GM18951 (cell line): ENCODE measurements around the gene NOSIP.

Experiments
- POLR2A ChIP-seq: IDR thresholded peaks from 4 replicates; pipeline ENCODE4 v1.6.1; 2011; ENCODE audit warnings: mild to moderate bottlenecking; ENCODE audit not compliant: insufficient read length, insufficient read depth; ENCODE audit errors: extremely low read depth
- in situ Hi-C: fragments of 300-500 bp; cut with MboI; formaldehyde crosslinking; loops from one replicate; pipeline ENCODE4 v1.12.0; 2022; ENCODE audit warnings: low sequenced_read_pairs, mixed read lengths, inconsistent platforms; ENCODE audit not compliant: unreplicated experiment

NOSIP gene

GRCh38 chr19:49558591-49558990 is 21.8 kb downstream of the NOSIP start:
- TF ChIP-seq POLR2A = no peak
- in situ Hi-C loops = no loop called here

DNA sequence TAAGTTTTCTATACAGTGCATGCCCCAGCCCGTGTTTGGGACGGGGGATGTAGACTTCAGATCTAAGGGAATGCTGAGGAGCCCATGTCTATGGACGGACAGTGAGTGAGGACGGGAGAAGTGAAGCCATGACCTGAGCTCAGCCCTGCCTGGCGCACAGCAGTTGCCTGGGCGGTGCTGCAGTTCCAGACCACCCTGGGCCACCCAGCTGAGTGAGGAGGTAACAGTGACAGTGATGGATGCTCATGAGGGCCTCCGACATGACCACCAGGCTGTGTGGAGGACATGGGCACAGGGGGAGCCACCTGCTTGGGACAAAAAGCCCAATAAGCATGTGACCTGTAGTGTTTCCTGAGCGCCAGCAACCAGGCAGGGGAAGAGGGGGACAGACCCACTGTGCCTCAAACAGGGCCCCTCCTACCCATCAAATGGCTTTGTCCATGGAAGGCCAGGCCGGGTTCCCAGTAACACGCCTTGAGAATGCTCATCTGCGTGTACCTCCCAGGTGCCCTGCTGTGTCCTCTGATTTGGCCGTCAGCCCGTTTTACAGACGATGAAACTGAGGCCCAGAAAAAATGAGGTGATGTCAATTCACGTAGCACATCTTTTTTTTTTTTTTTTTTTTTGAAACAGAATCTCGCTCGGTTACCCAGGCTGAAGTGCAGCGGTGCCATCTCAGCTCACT is 22.6 kb downstream of the NOSIP start:
- in situ Hi-C loops = no loop called here
- TF ChIP-seq POLR2A = no peak

DNA sequence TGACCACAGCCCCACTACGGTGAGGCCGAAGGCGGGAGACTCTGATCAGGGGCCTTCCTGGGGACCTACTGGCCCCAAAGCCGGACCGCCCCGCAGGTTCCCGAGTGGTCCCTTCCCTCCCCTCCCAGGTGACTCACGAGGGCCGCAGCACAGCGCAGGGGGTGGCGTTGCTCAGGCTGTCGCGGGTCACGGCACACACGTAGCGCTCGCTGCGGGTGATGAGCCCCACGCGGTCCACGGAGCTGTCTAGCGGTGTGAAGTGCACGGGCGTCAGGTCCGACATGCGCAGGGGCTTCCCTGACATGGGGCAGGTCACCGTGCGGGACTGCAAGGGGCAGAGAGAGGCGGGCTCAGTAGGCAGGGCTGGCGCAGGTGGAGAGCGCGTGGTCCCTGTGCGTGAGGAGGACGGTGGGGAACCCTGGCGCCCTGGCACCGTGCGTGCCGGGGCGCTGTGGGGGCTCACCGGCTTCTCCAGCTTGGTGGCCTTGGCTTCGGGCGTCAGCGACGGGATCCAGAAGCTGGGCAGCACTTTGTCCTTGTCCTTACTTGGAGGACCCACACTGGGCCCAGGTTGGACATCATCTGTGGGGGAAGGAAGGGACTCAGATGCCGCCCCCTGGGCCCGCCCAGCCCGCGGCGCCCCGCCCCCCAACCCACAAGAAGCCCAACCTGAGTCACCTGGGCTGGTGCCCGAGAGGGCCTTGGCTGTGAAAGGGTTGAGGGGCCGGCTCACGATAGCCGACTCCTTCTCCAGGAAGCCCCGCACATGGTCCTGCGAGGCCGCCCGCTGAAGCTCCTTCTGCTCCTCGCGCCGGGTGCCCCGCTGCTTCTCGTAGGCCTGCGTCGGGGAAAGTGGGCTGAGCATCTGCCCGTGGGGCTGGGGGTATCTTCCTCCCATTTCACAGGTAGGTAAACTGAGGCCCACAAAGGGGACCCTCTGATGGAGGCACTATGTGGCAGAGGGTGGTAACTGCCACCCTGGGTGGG is 23.7 kb downstream of the NOSIP start:
- in situ Hi-C loops = no loop called here
- TF ChIP-seq POLR2A = no peak

DNA sequence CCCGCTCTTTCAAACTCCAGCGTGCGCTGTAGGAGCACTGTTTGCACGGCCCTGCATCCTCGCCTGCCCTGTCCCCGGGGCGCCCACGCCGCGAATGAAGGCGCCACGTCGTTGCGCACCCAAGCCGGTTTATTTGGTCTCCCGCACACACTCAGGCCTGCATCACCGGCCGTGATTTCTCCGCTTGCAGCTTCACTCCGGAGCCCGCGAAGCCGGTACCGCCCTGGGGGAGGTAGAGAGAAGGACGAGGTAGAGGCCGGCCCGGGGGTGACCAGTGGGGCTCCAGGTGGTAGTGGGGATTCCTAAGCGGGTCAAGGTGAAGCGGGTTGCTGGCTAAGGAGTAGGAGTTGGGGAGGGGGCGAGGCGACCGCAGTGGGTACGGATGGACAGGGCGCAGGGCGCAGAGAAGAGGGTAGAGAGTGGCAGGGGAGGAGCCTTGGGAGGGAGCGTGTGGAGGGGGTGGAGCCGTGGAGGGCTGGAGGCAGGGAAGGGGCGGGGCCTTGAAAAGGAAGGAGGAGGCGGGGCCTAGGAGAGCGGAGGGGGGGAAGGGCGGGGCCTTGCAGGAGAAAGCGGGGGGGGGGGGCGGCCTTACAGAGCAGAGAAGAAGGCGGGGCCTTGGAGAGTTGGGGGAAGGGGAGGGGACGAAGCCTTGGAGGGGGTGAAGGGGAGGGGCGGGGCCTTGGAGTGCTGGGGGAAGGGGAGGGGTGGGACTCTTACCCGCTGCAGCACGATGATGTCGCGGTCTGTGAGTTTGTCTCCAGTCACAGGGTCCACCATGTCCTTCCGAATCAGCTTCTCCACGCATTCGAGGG is 24.6 kb downstream of the NOSIP start:
- in situ Hi-C loops = no loop called here
- TF ChIP-seq POLR2A = no peak

GRCh38 chr19:49554701-49555181 is 25.6 kb downstream of the NOSIP start:
- TF ChIP-seq POLR2A = no peak
- in situ Hi-C loops = no loop called here

DNA sequence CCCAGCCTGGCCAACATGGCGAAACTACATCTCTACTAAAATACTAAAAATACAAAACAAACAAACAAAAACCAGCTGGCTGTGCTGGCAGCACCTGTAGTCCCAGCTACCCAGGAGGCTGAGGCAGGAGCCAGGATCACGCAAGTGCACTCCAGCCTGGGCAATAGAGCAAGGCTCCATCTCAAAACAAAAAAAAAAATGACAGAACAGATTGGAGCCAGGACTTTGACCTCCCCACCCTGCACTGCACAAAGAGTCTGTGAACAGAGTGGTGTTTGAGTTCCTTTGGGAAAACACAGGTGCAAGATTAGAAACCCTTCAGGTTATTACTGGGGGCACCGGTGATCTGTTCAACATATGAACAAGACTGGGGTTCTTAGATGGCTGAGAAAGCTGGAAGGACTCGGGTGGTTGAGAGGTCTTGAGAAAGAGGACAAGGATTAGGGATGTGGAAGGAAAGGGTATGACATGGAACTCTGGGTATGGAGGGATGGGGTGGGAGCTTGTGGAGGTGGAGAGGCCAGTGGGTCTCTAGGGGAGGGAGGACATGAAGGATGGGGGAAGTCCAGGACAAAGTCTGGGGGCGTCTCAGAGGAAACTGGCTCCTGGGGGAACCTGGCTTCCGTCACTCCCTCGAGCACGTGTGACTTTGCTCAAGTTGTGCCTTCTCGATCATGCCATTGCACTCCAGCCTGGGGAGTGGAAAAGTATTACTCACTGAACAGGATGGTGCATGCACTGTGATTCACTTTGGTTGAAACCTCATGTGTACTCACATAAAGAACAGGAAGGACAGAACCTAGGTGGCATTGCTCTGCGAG is 26.7 kb downstream of the NOSIP start:
- in situ Hi-C loops = no loop called here
- no peak for TF ChIP-seq POLR2A

DNA sequence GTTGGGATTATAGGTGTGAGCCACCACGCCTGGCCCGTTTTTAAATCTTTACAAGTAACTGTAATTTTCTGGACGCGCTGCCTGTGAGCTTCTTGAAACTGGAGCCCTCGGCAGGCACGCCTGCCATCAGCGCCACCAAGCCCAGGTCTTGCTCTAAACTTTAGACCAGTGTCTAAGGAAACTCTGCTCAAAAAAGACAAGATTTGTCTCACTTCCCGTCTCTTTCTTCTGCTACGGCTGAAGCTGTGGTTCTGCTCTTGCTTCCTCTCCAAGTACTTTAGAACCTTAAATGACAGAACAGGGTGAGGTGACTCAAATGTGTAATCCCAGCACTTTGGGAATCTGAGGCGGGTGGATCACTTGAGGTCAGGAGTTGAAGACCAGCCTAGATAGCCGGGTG is 27.6 kb downstream of the NOSIP start:
- in situ Hi-C loops = no loop called here
- TF ChIP-seq POLR2A = no peak

DNA sequence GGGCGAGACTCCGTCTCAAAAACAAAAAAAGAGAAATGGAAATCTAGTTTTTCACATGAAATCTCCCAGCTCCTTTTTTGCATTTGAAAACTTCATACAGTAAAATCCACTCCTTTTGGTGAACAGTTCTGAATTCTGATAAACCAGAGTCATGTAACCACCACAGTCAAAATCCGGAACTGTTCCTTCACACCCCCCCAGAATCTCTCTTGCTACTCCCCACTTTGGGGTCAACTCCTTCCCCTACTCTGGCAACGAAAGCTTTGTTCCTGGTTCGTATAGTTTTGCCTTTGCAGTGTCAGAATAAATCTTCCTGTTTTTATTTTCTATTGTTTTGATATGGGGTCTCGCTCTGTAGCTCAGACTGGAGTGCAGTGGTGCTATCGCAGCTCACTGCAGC is 28.8 kb downstream of the NOSIP start:
- TF ChIP-seq POLR2A = no peak
- in situ Hi-C loops = no loop called here

GRCh38 chr19:49549045-49549444 is 31.3 kb downstream of the NOSIP start:
- in situ Hi-C loops = loop anchor here (10.0 kb wide), 1 partner anchor 324 kb away; no protein-coding TSS in a partner anchor
- TF ChIP-seq POLR2A = no peak

DNA sequence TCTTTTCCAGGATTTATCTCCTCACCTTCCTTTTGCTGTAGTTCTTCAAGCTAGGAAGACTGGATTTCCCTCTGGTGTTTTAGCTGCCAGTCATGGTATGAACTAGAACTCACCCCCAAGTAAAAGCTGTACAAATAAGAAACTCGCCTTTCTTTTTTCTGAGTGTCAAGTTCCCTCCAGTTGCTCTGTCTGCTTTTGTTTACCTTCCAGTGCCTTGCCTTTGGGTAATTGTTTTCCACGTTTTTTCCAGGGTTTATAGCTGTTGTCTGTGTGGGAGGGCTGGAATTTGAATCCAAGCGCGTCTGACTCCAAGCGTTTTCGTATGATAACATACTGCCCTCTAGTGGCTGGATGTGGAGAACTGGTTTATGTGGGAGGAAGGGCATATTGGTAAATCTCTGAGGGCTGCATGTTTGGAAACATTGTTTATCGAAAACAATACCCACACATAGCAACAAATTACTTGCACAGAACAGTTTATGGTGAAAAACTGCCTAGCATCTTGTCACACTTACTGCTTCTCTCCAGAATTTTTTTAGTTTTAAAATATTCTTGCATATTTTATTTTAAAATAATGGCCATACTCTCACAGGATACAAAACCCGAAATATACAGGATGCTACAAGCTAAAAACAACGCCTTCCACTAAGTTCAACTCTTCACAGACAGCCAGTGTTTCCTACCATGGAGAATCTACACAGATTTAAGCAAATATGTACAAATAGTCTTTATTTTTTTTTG is 33.4 kb downstream of the NOSIP start:
- in situ Hi-C loops = loop anchor here (10.0 kb wide), 1 partner anchor 322 kb away; no protein-coding TSS in a partner anchor
- TF ChIP-seq POLR2A = no peak

GRCh38 chr19:49544154-49544553 is 36.2 kb downstream of the NOSIP start:
- in situ Hi-C loops = loop anchor here (10.0 kb wide), 1 partner anchor 319 kb away; no protein-coding TSS in a partner anchor
- no peak for TF ChIP-seq POLR2A
